ENCODE data around the gene MIA2. TPM values are rescaled to one million over a fixed set of nuclear protein-coding genes. Genes with fewer than 3 reads are reported as not detected.

MIA2 gene
- total RNA-seq, 2 donors from 2014 or later, result 43.6 to 46.8 TPM

DNA sequence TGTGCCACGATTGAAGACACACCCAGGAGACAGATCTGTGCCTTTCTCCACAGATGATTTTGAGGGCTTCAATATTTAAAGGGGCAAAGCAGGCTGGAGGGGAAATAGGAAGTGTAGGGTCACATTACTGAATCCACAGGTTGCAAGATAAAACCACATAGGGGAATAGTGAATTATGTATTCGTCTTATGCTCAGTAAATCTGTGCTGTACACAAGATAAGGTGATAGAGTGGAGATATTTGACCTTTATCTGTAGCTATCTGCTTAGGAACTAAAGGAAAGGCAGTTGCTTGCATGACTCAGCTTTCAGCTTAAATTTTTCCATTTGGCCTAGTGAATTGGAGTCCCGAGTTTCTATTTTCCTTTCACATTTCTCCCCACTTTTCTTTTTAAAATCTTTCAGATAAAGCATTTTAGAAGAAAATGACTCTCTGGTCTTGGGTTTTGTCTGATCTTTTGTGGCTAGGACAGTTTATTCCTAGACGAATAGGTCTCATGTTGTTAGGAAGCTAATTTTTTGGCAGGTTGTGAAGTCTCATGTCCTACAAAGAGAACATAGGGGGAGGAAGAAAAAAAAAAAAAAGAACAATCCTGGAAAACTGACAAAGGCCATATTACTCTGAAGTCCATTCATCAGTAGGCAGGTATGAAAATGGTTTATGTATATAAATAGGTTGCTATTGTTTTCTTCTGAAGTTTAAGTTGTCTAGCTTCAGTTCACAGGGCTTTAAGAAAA lies 143.1 kb downstream of the MIA2 start:
- intact Hi-C loops (cut with DNase I), result no loop called here
- no peak for TF ChIP-seq POLR2A (IDR thresholded peaks at IDR 0.05)
- TF ChIP-seq, protein P1, sequence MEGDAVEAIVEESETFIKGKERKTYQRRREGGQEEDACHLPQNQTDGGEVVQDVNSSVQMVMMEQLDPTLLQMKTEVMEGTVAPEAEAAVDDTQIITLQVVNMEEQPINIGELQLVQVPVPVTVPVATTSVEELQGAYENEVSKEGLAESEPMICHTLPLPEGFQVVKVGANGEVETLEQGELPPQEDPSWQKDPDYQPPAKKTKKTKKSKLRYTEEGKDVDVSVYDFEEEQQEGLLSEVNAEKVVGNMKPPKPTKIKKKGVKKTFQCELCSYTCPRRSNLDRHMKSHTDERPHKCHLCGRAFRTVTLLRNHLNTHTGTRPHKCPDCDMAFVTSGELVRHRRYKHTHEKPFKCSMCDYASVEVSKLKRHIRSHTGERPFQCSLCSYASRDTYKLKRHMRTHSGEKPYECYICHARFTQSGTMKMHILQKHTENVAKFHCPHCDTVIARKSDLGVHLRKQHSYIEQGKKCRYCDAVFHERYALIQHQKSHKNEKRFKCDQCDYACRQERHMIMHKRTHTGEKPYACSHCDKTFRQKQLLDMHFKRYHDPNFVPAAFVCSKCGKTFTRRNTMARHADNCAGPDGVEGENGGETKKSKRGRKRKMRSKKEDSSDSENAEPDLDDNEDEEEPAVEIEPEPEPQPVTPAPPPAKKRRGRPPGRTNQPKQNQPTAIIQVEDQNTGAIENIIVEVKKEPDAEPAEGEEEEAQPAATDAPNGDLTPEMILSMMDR (IDR thresholded peaks at IDR 0.05), result no peak
- DNase-seq (no peak), ATAC-seq (no peak)
- Histone ChIP-seq H3K36me3 (replicated peaks in 1 of 2; ENCODE audit: insufficient read depth in 1 of 2, low read depth in 2 of 2) (no peaks in the 10 kb centered on the region), H3K4me1 (peaks cover 4% of the 10 kb centered on the region), H3K9me3 (no peaks in the 10 kb centered on the region), H3K27ac (no peak overlapping the region), H3K27me3 (no peaks in the 10 kb centered on the region), H3K4me3 (no peak overlapping the region)
- 54 to 57% methylated on average over 4 of the region's 4 CpGs for WGBS, 2 donors

DNA sequence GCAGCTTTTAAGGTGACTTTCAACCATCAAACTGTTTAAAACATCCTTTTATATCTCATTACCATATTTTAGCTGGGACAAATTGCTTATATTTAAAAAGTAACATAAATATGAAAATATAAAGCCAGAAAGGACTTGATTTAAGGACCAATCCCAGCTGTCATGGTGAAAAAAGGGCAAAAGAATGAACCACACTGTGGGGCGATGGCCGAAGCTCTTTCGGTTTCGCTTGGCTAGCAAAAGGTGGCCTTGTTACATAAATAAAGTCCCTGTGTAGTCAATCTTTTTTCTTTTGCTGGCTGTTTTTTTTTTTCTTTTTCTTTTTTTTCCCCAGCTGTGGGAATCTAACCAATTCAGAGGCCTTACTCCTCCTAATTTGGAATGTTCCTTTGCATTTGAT lies 147.7 kb downstream of the MIA2 start:
- TF ChIP-seq, protein P1 (IDR thresholded peaks at IDR 0.05), result no peak
- no peak for TF ChIP-seq POLR2A (IDR thresholded peaks at IDR 0.05)
- ATAC-seq (no peak), DNase-seq (no peak)
- 98 to 100% methylated on average over 4 of the region's 4 CpGs for WGBS, 2 donors
- no peaks in the 10 kb centered on the region for H3K9me3 ChIP-seq
- H3K4me3 ChIP-seq, result no peak overlapping the region
- no peaks in the 10 kb centered on the region for H3K27me3 ChIP-seq
- H3K4me1 ChIP-seq, result no peaks in the 10 kb centered on the region
- intact Hi-C loops (cut with DNase I), result no loop called here
- H3K36me3 ChIP-seq (replicated peaks in 1 of 2; ENCODE audit: insufficient read depth in 1 of 2, low read depth in 2 of 2), result no peaks in the 10 kb centered on the region
- H3K27ac ChIP-seq, result no peak overlapping the region

DNA sequence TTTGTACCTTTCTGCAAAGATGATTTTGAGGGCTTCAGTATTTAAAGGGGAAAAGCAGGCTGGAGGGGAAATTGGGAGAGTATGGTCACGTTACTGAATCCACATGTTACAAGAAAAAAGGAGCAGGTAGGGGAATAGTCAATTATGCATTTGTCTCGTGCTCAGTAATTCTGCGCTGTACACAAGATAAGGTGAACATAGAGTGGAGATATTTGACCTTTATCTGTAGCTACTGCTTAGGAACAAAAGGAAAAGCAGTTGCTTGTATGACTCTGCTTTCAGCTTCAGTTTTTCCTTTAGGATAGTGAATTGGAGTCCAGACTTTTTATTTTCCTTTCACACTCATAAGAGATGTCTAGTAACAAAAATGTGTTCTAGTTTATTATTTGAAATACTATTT lies 148.7 kb downstream of the MIA2 start:
- Histone ChIP-seq H3K27me3 (no peaks in the 10 kb centered on the region), H3K36me3 (replicated peaks in 1 of 2; ENCODE audit: insufficient read depth in 1 of 2, low read depth in 2 of 2) (no peaks in the 10 kb centered on the region), H3K27ac (no peak overlapping the region), H3K4me3 (no peak overlapping the region), H3K4me1 (no peaks in the 10 kb centered on the region), H3K9me3 (no peaks in the 10 kb centered on the region)
- TF ChIP-seq, protein P1 (IDR thresholded peaks at IDR 0.05), result no peak
- no peak for TF ChIP-seq POLR2A (IDR thresholded peaks at IDR 0.05)
- intact Hi-C loops (cut with DNase I), result no loop called here
- 54 to 59% methylated on average over 3 of the region's 3 CpGs for WGBS, 2 donors
- DNase-seq, result no peak
- no peak for ATAC-seq

DNA sequence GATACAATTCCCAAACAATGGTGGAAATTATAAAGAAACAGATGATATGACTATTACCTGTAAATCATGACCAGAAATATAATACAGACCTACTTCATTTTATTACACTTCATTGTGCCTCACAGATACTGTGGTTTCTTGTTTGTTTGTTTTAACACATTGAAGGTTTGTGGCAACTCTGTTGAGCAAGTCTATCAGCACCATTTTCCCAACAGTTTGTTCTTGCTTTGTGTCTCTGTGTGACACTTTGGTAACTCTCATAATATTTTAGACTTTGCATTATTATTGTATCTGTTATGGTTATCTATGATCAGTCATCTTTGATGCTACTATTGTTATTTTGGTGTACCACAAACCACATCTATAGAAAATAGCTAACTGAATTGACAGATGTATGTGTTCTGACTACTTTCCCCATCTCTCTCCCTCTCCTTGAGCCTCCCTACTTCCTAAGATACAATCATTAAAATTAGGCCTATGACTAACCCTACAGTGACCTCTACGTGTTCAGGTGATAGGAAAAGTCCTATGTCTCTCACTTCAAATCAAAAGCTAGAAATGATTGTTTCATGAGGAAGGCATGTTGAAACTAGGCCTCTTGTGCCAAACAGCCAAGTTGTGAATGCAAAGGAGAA lies 149.4 kb downstream of the MIA2 start:
- Histone ChIP-seq H3K27ac (no peak overlapping the region), H3K4me3 (no peak overlapping the region), H3K27me3 (no peaks in the 10 kb centered on the region), H3K4me1 (no peaks in the 10 kb centered on the region), H3K9me3 (no peaks in the 10 kb centered on the region), H3K36me3 (replicated peaks in 1 of 2; ENCODE audit: insufficient read depth in 1 of 2, low read depth in 2 of 2) (no peaks in the 10 kb centered on the region)
- WGBS, 2 donors, result 86 to 100% methylated on average over 1 of the region's 1 CpG
- no peak for ATAC-seq
- TF ChIP-seq, protein P1 (IDR thresholded peaks at IDR 0.05), result no peak
- intact Hi-C loops (cut with DNase I), result no loop called here
- DNase-seq, result no peak

DNA sequence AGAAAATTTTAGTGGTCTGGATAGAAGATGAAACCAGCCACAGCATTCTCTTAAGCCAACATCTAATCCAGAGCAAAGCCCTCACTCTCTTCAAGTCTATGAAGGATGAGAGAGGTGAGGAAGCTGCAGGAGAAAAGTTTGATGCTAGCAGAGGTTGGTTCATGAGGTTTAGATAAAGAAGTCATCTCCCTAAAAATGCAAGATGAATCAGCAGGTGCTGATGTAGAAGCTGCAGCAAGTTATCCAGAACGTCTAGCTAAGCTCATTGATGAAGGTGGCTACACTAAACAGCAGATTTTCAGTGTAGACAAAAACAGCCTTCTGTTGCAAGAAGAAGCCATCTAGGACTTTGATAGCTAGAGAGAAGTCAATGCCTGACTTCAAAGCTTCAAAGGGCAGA lies 150.0 kb downstream of the MIA2 start:
- Histone ChIP-seq H3K9me3 (no peaks in the 10 kb centered on the region), H3K27me3 (no peaks in the 10 kb centered on the region), H3K4me1 (no peaks in the 10 kb centered on the region), H3K4me3 (no peak overlapping the region), H3K36me3 (replicated peaks in 1 of 2; ENCODE audit: insufficient read depth in 1 of 2, low read depth in 2 of 2) (no peaks in the 10 kb centered on the region), H3K27ac (no peak overlapping the region)
- ATAC-seq (no peak), DNase-seq (no peak)
- TF ChIP-seq POLR2A (IDR thresholded peaks at IDR 0.05), result no peak
- TF ChIP-seq, protein P1 (IDR thresholded peaks at IDR 0.05), result no peak
- intact Hi-C loops (cut with DNase I), result no loop called here
- WGBS, 2 donors, result 76 to 77% methylated on average over 1 of the region's 1 CpG

Data from body of pancreas (tissue), 4 donors.